HEK293T (cell line): ENCODE results near the gene FKBP1B.
"Not testable (repeated sequence)": the region's sequence is repeated elsewhere in the genome, so short reads cannot be mapped to it uniquely, and the experiment has no call there.

Experiments used
- CTCF ChIA-PET: fragments of 350-600 bp; formaldehyde crosslinking; extraction: SDS; loops from one replicate; lab custom pipeline; 2021; ENCODE audit warnings: antibody characterized with exemption, inconsistent platforms; lab: Yijun Ruan, JAX
- POLR2A ChIA-PET: fragments of 350-600 bp; formaldehyde crosslinking; extraction: SDS; loops from one replicate; lab custom pipeline; 2020; ENCODE audit warnings: antibody characterized with exemption, inconsistent platforms; lab: Yijun Ruan, JAX
- DNase-seq: peaks from one replicate; pipeline ENCODE4 v3.0.0; 2012; ENCODE audit warnings: mixed read lengths; ENCODE audit errors: extremely low spot score
- ARNT ChIP-seq: fragments of 450-650 bp; IDR thresholded peaks from 2 replicates; pipeline ENCODE4 v1.6.1; 2017; ENCODE audit warnings: mild to moderate bottlenecking
- BHLHE40 ChIP-seq: fragments of 450-650 bp; IDR thresholded peaks from 2 replicates; pipeline ENCODE4 v1.6.1; 2016; ENCODE audit warnings: mild to moderate bottlenecking, moderate library complexity, borderline replicate concordance
- CTBP1 ChIP-seq: fragments of 450-650 bp; IDR thresholded peaks from 2 replicates; pipeline ENCODE4 v1.6.1; 2016; ENCODE audit warnings: borderline replicate concordance
- ELF4 ChIP-seq: fragments of 450-650 bp; IDR thresholded peaks from 2 replicates; pipeline ENCODE4 v1.6.1; 2017; ENCODE audit warnings: antibody characterized with exemption
- FOXA1 ChIP-seq: fragments of 450-650 bp; IDR thresholded peaks from 2 replicates; pipeline ENCODE4 v1.6.1; 2016; ENCODE audit warnings: mild to moderate bottlenecking
- FOXK2 ChIP-seq: fragments of 450-650 bp; IDR thresholded peaks from 2 replicates; pipeline ENCODE4 v1.6.1; 2016; ENCODE audit warnings: mild to moderate bottlenecking
- FOXM1 ChIP-seq: fragments of 450-650 bp; IDR thresholded peaks from 2 replicates; pipeline ENCODE4 v1.6.1; 2017; ENCODE audit warnings: mild to moderate bottlenecking, borderline replicate concordance
- HDGF ChIP-seq: fragments of 450-650 bp; IDR thresholded peaks from 2 replicates; pipeline ENCODE4 v1.6.1; 2017; ENCODE audit warnings: antibody characterized with exemption, borderline replicate concordance
- L3MBTL2 ChIP-seq: fragments of 450-650 bp; conservative IDR thresholded peaks from 2 replicates; pipeline ENCODE4 v1.6.1; 2016; ENCODE audit warnings: mild to moderate bottlenecking
- LEF1 ChIP-seq: fragments of 450-650 bp; IDR thresholded peaks from 2 replicates; pipeline ENCODE4 v1.6.1; 2017; ENCODE audit warnings: mild to moderate bottlenecking, borderline replicate concordance
- NFRKB ChIP-seq: fragments of 450-650 bp; IDR thresholded peaks from 2 replicates; pipeline ENCODE4 v1.6.1; 2016; ENCODE audit warnings: mild to moderate bottlenecking, moderate library complexity
- SP1 ChIP-seq: fragments of 450-650 bp; IDR thresholded peaks from 2 replicates; pipeline ENCODE4 v1.6.1; 2017
- SUZ12 ChIP-seq: fragments of 450-650 bp; IDR thresholded peaks from 2 replicates; pipeline ENCODE4 v1.6.1; 2016; ENCODE audit warnings: mild to moderate bottlenecking
- TARDBP ChIP-seq: fragments of 450-650 bp; IDR thresholded peaks from 2 replicates; pipeline ENCODE4 v1.6.1; 2016
- ZNF384 ChIP-seq: fragments of 450-650 bp; IDR thresholded peaks from 2 replicates; pipeline ENCODE4 v1.6.1; 2016
- TF ChIP-seq, protein P1 (sequence below): fragments of 450-650 bp; IDR thresholded peaks from 2 replicates; pipeline ENCODE4 v1.6.1; 2016

FKBP1B gene

DNA sequence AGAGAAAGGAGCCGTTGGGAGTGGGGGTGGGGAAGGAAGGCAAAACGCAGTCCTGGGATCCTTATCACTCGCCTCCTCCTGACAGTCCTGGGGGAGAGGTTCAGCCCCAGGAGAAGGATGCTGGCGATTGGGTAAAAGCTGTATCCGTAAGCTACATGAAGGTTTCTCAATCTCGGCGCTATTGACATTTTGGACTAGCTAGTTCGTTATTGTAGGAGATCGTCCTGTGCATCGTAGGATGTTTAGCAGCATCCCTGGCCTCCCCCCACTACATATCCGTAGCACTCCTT, 35.6 kb downstream of the FKBP1B start:
- POLR2A ChIA-PET, result interaction anchor here (1.9 to 2.5 kb wide), 5 partner anchors 36 to 158 kb away, joined by 6 to 26 read pairs (median 14); partner anchors contain the start of genes ATAD2B, FAM228B, FKBP1B and PFN4
- TF ChIP-seq LEF1, result no peak
- no peak for TF ChIP-seq CTBP1
- no peak for TF ChIP-seq L3MBTL2
- TF ChIP-seq FOXA1, result no peak
- TF ChIP-seq BHLHE40, result no peak
- no peak for TF ChIP-seq HDGF
- TF ChIP-seq, protein P1, sequence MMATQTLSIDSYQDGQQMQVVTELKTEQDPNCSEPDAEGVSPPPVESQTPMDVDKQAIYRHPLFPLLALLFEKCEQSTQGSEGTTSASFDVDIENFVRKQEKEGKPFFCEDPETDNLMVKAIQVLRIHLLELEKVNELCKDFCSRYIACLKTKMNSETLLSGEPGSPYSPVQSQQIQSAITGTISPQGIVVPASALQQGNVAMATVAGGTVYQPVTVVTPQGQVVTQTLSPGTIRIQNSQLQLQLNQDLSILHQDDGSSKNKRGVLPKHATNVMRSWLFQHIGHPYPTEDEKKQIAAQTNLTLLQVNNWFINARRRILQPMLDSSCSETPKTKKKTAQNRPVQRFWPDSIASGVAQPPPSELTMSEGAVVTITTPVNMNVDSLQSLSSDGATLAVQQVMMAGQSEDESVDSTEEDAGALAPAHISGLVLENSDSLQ, result no peak
- TF ChIP-seq SP1, result no peak
- no peak for TF ChIP-seq ZNF384
- no peak for TF ChIP-seq ELF4
- TF ChIP-seq FOXK2, result no peak
- TF ChIP-seq SUZ12, result no peak
- no peak for TF ChIP-seq FOXM1
- no peak for TF ChIP-seq TARDBP
- DNase-seq, result no peak
- CTCF ChIA-PET, result interaction anchor here (1.5 kb wide), 2 partner anchors 21 to 158 kb away, joined by 7 to 9 read pairs; partner anchors contain the start of gene ATAD2B

DNA sequence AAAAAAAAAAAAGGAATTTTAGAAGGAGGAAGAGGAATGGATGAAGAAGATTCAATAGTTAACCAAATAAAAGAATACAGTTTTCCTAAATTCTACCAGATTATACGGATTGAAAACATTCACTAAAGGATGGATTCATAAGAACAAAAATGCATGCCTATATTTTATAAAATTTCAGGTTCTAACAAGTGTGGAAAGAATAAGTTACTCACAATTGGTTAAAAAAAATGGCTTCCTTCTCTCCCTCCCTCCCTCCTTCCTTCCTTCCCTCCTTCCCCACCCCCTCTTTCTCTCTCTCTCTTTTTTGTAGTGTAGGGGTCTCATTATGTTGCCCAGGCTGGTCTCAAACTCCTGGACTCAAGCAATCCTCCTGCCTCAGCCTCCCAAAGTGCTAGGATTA, 36.7 kb downstream of the FKBP1B start:
- TF ChIP-seq LEF1, result no peak
- TF ChIP-seq FOXA1, result no peak
- no peak for TF ChIP-seq BHLHE40
- TF ChIP-seq ARNT, result no peak
- TF ChIP-seq L3MBTL2, result no peak
- TF ChIP-seq SP1, result no peak
- TF ChIP-seq TARDBP, result no peak
- TF ChIP-seq, protein P1, result no peak
- no peak for TF ChIP-seq FOXK2
- ChIA-PET POLR2A (no interaction called here), CTCF (no interaction called here)
- DNase-seq, result no peak

DNA sequence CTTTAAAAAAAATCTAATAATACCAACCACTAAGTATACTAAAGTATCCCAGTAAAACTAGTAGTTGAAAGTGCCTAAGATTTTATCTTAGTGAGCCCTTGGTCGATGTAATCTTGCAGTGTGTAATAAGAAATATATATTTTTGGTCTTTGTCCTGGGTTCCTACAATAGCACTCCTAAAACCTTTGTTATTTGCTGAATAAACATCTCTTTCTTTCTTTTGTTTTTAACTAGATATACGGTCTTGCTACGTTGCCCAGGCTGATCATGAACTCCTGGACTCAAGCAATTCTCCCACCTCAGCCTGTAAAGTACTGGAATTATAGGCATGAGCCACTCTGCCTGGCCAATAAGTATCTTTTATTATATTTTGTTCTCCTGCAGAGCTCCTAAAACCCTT, 37.5 kb downstream of the FKBP1B start:
- no peak for DNase-seq
- no peak for TF ChIP-seq NFRKB
- TF ChIP-seq, protein P1, result no peak
- no peak for TF ChIP-seq ARNT
- no peak for TF ChIP-seq SP1
- no peak for TF ChIP-seq FOXM1
- TF ChIP-seq HDGF, result no peak
- TF ChIP-seq TARDBP, result no peak
- no peak for TF ChIP-seq BHLHE40
- TF ChIP-seq ELF4, result no peak
- no peak for TF ChIP-seq FOXK2
- ChIA-PET CTCF (no interaction called here), POLR2A (interaction anchor here (0.7 kb wide), 1 partner anchor 40 kb away, joined by 3 read pairs; the partner anchor contains the start of gene WDCP)

DNA sequence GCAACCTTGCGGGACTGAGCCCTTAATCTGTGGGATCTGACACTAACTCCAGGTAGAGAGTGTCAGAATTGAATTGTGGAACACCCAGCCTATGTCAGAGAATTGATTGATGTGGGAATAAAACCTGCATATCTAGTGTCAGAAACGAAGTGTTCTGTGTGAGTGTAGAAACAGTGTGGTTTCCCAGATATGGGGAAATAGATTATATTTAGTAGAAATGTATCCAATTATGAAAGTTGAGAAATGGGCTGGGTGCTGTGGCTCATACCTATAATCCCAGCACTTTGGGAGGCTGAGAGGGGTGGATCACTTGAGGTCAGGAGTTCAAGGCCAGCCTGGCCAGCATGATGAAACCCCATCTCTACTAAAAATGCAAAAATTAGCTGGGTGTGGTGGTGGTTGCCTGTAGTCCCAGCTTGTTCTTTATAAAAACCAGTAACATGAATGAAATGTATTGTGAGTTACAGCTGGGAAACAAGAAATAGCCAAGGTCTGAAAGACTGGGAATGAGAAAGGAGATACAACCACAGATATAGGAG, 39.3 kb downstream of the FKBP1B start:
- DNase-seq, result no peak
- TF ChIP-seq HDGF (no peak), NFRKB (no peak), FOXM1 (no peak), LEF1 (no peak), FOXK2 (no peak), CTBP1 (no peak), L3MBTL2 (no peak), ELF4 (no peak), TARDBP (no peak), ARNT (no peak), SP1 (no peak), SUZ12 (no peak)
- POLR2A ChIA-PET, result no interaction called here
- CTCF ChIA-PET, result no interaction called here

DNA sequence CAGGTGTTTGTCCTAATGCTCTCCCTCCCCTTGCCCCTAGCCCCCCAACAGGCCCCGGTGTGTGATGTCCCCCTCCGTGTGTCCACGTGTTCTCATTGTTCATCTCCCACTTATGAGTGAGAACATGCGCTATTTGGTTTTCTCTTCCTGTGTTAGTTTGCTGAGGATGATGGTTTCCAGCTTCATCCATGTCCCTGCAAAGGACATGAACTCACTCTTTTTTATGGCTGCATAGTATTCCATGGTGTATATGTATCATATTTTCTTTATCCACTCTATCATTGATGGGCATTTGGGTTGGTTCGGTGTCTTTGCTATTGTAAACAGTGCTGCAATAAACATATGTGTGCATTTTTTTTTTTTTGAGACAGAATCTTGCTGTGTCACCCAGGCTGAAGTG, 43.7 kb downstream of the FKBP1B start:
- DNase-seq, CTCF ChIA-PET, POLR2A ChIA-PET: not testable (repeated sequence)

DNA sequence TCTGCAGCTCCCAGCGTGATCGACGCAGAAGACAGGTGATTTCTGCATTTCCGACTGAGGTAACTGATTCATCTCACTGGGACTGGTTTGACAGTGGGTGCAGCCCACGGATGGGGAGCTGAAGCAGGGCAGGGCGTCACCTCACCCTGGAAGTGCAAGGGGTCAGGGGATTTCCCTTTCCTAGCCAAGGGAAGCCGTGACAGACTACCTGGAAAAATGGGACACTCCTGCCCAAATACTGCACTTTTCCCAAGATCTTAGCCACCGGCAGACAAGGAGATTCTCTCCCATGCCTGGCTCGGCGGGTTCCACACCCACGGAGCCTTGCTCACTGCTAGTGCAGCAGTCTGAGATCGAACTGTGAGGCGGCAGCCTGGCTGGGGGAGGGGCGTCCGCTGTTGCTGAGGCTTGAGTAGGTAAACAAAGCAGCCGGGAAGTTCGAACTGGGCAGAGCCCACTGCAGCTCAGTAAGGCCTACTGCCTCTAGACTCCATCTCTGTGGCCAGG, 45.7 kb downstream of the FKBP1B start:
- POLR2A ChIA-PET, DNase-seq: not testable (repeated sequence)
- CTCF ChIA-PET, result interaction anchor here (1.2 kb wide), 1 partner anchor 11 kb away, joined by 5 read pairs; the partner anchor contains the start of gene TP53I3

DNA sequence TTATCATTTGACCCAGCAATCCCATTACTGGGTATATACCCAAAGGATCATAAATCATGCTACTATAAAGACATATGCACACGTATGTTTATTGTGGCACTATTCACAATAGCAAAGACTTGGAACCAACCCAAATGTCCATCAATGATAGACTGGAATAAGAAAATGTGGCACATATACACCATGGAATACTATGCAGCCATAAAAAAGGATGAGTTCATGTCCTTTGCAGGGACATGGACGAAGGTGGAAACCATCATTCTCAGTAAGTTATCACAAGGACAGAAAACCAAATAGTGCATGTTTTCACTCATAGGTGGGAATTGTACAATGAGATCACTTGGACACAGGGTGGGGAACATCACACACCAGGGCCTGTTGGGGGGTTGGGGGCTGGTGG, 51.2 kb downstream of the FKBP1B start:
- CTCF ChIA-PET, POLR2A ChIA-PET, DNase-seq: not testable (repeated sequence)
